ENCODE measurements around the gene NCF1. TPM values are rescaled to one million over a fixed set of nuclear protein-coding genes. Genes with fewer than 3 reads are reported as not detected.
"Not testable (repeated sequence)": the region's sequence is repeated elsewhere in the genome, so short reads cannot be mapped to it uniquely, and the experiment has no call there.

Gene NCF1
- polyA plus RNA-seq, 1 experiment = not detected

DNA sequence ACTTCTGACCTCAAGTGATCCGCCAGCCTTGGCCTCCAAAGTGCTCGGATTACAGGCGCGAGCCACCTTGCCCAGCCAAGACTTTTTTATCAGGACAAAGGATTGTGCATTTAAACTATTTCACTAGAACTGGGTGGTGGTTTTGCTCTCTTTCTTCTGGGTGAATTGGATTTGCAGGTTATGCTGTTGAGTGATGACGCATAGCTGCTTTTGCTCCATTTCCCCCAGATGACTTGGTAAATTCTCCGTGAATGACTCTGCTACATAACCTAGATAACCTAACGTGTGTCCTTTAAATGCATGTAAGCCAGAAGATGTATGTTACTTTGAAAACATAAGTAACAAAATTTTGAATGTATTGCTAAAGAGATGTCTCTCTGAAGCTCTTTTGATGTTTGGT, 15.5 kb upstream of the NCF1 start:
- DNase-seq (ENCODE audit: low read depth); POLR2A ChIA-PET; H3K4me3 ChIP-seq (ENCODE audit: low read depth, low read length); H3K27me3 ChIP-seq (ENCODE audit: control insufficient read depth, insufficient read depth, low read length); H3K36me3 ChIP-seq (ENCODE audit: control insufficient read depth, insufficient read depth, low read length); CTCF ChIA-PET: not testable (repeated sequence)

DNA sequence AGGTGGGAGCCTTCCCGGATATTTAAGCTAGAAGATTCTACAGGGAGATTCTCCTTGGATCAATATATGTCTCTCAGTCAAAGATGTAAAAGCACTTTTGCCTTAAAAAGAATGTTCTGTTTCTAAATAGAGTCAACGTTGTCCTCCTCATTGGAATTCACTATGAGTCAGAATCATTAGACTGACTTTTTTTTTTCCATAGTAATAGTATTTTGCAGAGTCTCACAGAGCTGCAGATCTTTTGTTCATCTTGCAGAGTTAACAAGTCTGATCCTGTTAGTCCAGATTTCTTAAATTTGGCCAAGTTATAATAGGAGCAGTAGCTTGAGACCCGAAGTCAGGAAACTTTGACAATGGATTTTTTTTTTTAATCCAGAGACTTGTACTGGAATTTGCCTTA, 14.8 kb upstream of the NCF1 start:
- H3K27me3 ChIP-seq (ENCODE audit: control insufficient read depth, insufficient read depth, low read length); POLR2A ChIA-PET; H3K4me3 ChIP-seq (ENCODE audit: low read depth, low read length); H3K36me3 ChIP-seq (ENCODE audit: control insufficient read depth, insufficient read depth, low read length); CTCF ChIA-PET; DNase-seq (ENCODE audit: low read depth): not testable (repeated sequence)

DNA sequence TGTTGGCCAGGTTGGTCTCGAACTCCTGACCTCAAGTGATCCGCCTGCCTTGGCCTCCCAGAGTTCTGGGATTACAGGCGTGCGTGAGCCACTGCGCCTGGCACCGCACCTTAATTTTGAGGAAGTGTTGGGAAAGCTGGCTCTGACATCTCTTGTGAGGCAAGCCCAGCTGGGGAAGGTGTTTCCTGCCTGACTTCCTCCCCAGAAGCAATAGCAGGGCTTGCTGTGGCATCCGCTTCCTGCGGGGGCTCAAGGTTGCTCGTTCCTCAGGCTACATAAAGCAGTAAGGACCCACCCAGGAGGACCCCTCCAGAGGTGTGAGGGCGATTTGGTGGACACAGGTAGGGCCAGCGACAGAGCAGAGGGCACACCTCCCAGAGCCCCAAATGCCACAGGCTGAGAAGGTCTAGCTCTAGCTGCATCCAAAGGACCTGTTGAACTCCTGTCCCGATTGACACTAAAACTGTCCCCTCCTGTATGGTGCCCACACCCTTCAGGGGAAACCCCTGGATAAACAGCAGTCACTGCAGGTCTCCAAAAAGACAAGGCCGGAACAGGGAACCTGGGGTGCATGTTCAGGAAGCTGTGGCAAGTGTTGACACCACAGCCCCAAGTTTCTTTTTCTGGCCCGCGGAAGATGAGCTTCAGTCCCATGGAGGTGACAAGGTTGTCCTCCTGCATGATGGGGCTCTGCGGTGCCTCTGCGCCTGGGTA, 8.4 kb upstream of the NCF1 start:
- H3K27me3 ChIP-seq (ENCODE audit: control insufficient read depth, insufficient read depth, low read length); H3K4me3 ChIP-seq (ENCODE audit: low read depth, low read length); H3K36me3 ChIP-seq (ENCODE audit: control insufficient read depth, insufficient read depth, low read length); DNase-seq (ENCODE audit: low read depth); POLR2A ChIA-PET; CTCF ChIA-PET: not testable (repeated sequence)

DNA sequence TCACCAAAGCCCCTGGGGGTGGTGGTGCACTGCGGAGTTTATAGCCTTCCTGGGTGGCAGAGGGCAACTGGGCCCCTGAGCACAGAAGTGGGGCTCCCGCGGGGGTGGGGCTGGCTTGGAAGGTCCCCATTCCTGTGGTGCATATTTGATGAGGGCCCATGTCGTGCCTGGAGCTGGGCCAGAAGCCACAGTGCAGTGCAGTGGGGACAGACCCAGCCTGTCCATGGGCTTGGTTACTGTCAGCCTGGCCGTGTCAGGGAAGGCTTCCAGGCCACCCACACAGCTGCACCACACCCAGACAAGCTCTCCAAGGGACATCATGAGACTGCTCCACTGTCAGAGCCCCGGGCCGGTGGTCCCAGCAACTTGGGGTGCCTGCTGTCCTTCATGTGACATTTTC, 7.3 kb upstream of the NCF1 start:
- H3K36me3 ChIP-seq (ENCODE audit: control insufficient read depth, insufficient read depth, low read length); CTCF ChIA-PET; H3K4me3 ChIP-seq (ENCODE audit: low read depth, low read length); DNase-seq (ENCODE audit: low read depth); POLR2A ChIA-PET; H3K27me3 ChIP-seq (ENCODE audit: control insufficient read depth, insufficient read depth, low read length): not testable (repeated sequence)

DNA sequence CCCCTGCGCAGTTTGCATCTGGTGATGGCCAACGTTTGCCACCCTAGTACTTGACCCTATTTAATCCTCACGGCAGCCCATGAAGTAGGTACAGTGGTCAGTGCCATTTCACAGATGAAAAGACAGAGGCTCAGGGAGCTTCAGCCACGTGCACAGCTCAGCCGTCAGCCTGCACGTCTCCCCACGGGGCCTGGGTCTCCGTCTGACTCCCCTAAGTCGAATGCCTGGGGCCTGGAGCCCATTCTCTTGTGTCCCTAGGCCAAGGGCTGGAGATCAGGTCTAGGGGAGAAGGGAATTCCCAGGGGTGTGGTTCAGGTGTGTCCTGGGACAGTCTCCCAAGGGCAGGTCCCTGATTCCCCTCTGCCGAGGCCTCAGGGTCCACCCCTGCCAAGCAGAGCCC, 6.8 kb upstream of the NCF1 start:
- CTCF ChIA-PET; H3K36me3 ChIP-seq (ENCODE audit: control insufficient read depth, insufficient read depth, low read length); DNase-seq (ENCODE audit: low read depth); H3K4me3 ChIP-seq (ENCODE audit: low read depth, low read length); H3K27me3 ChIP-seq (ENCODE audit: control insufficient read depth, insufficient read depth, low read length); POLR2A ChIA-PET: not testable (repeated sequence)

DNA sequence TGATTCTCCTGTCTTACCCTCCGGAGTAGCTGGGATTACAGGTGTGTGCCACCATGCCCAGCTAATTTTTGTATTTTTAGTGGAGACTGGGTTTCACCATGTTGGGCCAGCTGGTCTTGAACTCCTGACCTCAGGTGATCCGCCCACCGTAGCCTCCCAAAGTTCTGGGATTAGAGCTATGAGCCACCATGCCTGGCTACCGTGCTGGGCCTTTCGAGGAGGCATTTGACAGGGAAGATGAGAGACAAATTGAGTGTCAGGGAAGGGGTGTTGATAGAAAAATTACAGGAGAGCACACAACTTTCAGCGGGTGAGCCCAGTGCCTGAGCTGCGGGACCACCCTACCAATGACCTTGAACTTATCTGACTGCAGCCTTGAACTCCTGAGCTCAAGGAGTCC, 3.7 kb upstream of the NCF1 start:
- DNase-seq (ENCODE audit: low read depth); CTCF ChIA-PET: not testable (repeated sequence)

DNA sequence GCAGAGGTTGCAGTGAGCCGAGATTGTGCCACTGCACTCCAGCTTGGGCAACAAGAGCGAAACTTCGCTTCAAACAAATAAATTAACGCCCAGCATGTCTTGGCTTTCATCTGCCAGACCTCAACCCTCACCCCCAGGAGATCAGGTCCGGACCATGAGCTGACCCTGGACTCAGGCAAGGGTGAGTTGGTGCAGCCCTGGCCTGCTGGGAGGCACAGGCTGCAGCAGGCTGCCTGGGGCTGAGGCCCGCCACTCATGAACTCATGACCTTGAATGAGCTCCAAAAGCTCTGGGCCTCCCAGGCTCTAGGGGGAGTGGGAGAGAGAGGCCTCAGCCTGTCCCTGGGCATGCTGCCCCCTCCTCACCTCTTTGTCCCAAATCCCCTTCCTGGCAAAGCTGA, 1.7 kb upstream of the NCF1 start:
- H3K27me3 ChIP-seq (ENCODE audit: control insufficient read depth, insufficient read depth, low read length); CTCF ChIA-PET; DNase-seq (ENCODE audit: low read depth); POLR2A ChIA-PET; H3K36me3 ChIP-seq (ENCODE audit: control insufficient read depth, insufficient read depth, low read length); H3K4me3 ChIP-seq (ENCODE audit: low read depth, low read length): not testable (repeated sequence)

More for the DNA sequence above, 3.7 kb upstream of the NCF1 start:
- H3K27me3 ChIP-seq (ENCODE audit: control insufficient read depth, insufficient read depth, low read length); H3K4me3 ChIP-seq (ENCODE audit: low read depth, low read length); POLR2A ChIA-PET; H3K36me3 ChIP-seq (ENCODE audit: control insufficient read depth, insufficient read depth, low read length): not testable (repeated sequence)

DNA sequence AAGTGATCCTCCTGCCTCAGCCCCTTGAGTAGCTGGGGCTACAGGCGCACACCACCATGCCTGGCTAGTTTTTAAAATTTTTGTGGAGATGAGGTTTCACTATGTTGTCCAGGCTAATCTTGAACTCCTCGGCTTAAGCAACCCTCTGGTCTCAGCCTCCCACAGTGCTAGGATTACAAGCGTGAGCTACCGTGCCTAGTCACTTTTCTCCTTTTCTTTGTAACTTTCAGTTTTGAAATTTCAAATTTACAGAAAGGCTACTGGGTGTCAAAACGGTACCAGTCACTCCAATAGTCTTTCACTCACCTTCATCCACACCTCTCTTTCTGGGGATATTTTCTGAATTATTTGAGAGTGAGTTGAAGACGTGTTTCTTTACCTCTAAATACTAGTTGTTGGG, 1.3 kb downstream of the NCF1 start:
- H3K36me3 ChIP-seq (ENCODE audit: control insufficient read depth, insufficient read depth, low read length); H3K27me3 ChIP-seq (ENCODE audit: control insufficient read depth, insufficient read depth, low read length); H3K4me3 ChIP-seq (ENCODE audit: low read depth, low read length); POLR2A ChIA-PET; CTCF ChIA-PET; DNase-seq (ENCODE audit: low read depth): not testable (repeated sequence)

DNA sequence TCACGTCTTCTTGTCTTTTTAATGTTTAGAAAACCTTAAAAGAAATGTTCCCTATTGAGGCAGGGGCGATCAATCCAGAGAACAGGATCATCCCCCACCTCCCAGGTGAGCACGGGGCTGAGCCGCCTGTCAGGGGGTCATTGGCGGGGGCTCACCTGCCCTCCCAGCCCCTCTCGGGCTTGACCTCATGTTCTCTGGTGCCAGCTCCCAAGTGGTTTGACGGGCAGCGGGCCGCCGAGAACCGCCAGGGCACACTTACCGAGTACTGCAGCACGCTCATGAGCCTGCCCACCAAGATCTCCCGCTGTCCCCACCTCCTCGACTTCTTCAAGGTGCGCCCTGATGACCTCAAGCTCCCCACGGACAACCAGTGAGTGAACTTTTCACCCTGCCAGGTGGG, 5.2 kb downstream of the NCF1 start:
- CTCF ChIA-PET; H3K36me3 ChIP-seq (ENCODE audit: control insufficient read depth, insufficient read depth, low read length); POLR2A ChIA-PET; H3K27me3 ChIP-seq (ENCODE audit: control insufficient read depth, insufficient read depth, low read length); H3K4me3 ChIP-seq (ENCODE audit: low read depth, low read length); DNase-seq (ENCODE audit: low read depth): not testable (repeated sequence)

DNA sequence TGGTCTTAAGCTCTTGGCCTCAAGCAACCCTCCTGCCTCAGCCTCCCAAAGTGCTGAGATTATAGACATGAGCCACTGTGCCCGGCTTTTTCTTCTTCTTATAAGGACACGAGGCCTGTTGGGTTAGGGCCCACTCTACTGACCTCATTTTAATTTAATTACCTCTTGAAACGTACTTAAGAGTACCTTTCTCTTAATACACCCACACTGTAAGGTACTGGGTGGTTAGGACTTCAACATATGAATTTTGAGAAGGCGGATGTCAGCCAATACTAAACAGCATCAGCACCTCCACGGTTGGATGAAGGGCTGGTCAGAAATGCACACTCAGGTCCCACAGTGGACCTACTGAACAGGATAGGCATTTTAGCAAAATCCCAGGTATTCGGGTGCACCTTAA, 7.9 kb downstream of the NCF1 start:
- DNase-seq (ENCODE audit: low read depth); CTCF ChIA-PET; H3K36me3 ChIP-seq (ENCODE audit: control insufficient read depth, insufficient read depth, low read length); POLR2A ChIA-PET; H3K27me3 ChIP-seq (ENCODE audit: control insufficient read depth, insufficient read depth, low read length); H3K4me3 ChIP-seq (ENCODE audit: low read depth, low read length): not testable (repeated sequence)

DNA sequence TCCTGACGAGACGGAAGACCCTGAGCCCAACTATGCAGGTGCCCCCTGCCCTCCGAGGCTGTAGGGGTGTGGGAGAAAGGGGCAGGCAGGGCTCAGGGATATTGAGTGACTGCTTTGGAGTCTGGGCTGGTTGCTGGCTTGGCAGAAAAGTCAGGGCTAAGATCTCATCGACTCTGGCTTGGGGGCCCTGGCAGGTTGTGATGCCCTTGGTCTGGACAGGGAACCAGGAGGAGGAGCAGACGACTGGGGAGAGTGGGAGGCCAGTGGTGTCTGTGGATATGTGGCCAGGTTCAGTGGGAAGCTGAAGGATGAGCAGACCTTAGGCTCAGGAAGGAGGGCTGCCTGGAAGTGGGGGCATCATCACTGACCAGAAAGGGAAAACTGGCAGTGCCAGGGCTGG, 9.8 kb downstream of the NCF1 start:
- H3K36me3 ChIP-seq (ENCODE audit: control insufficient read depth, insufficient read depth, low read length); POLR2A ChIA-PET; H3K4me3 ChIP-seq (ENCODE audit: low read depth, low read length); DNase-seq (ENCODE audit: low read depth); CTCF ChIA-PET; H3K27me3 ChIP-seq (ENCODE audit: control insufficient read depth, insufficient read depth, low read length): not testable (repeated sequence)
